Astrocyte of the spinal cord (primary cell): ENCODE measurements around the gene AGR3.

ENCODE experiments used
- DNase-seq: peaks from one replicate; pipeline ENCODE4 v3.0.0; 2011; ENCODE audit warnings: low read depth, low spot score
- H3K4me3 ChIP-seq: 2 replicates; pipeline ENCODE4 v1.5.1; 2011; ENCODE audit warnings: low read depth, mild to moderate bottlenecking, low read length, moderate library complexity
- CTCF ChIP-seq: IDR thresholded peaks from 2 replicates; pipeline ENCODE4 v1.5.1; 2012; ENCODE audit warnings: low read depth, mild to moderate bottlenecking, low read length, inconsistent platforms
- in situ Hi-C: cut with HindIII; loops from 2 replicates; pipeline ENCODE4 v1.10.0; 2017; ENCODE audit warnings: low sequenced_read_pairs

AGR3 gene

GRCh38 chr7:16881844-16882243 lies at the start of gene AGR3:
AGR3 (minus strand) TSS chr7:16881983; CDS start chr7:16878618, 3,365 bp downstream.
- H3K4me3 ChIP-seq, result no peak within 1 kb of the TSS
- TF ChIP-seq CTCF, result no peak
- no peak for DNase-seq
- in situ Hi-C loops, result no loop called here

GRCh38 chr7:16930946-16931345 lies 49.2 kb upstream of the AGR3 start:
- in situ Hi-C loops, result no loop called here
- TF ChIP-seq CTCF, result no peak
- no peak overlapping the region for H3K4me3 ChIP-seq
- no peak for DNase-seq

- in situ Hi-C loops, result no loop called here
- no peak for DNase-seq
- no peak overlapping the region for H3K4me3 ChIP-seq
- TF ChIP-seq CTCF, result no peak
Measured at GRCh38 chr7:16929146-16929762, 47.5 kb upstream of the AGR3 start.

GRCh38 chr7:16926861-16927260 lies 45.1 kb upstream of the AGR3 start:
- TF ChIP-seq CTCF, result no peak
- in situ Hi-C loops, result no loop called here

GRCh38 chr7:16926283-16926682 lies 44.5 kb upstream of the AGR3 start:
- in situ Hi-C loops, result no loop called here
- no peak overlapping the region for H3K4me3 ChIP-seq
- DNase-seq, result peak; percentile 69
- TF ChIP-seq CTCF, result peak; percentile 79

More at GRCh38 chr7:16926861-16927260, 45.1 kb upstream of the AGR3 start:
- no peak for DNase-seq
- H3K4me3 ChIP-seq, result no peak overlapping the region

- DNase-seq, result no peak
- in situ Hi-C loops, result no loop called here
- TF ChIP-seq CTCF, result no peak
Measured at GRCh38 chr7:16925609-16926008, 43.8 kb upstream of the AGR3 start.

More at GRCh38 chr7:16925609-16926008, 43.8 kb upstream of the AGR3 start:
- no peak overlapping the region for H3K4me3 ChIP-seq
